Hepatic stellate cell (primary cell): ENCODE data around the gene ALG12.
"Not testable (repeated sequence)": the region's sequence is repeated elsewhere in the genome, so short reads cannot be mapped to it uniquely, and the experiment has no call there.

Experiments
- DNase-seq: peaks from one replicate; pipeline ENCODE4 v3.0.0; 2011; ENCODE audit warnings: low spot score

The ALG12 gene

DNA sequence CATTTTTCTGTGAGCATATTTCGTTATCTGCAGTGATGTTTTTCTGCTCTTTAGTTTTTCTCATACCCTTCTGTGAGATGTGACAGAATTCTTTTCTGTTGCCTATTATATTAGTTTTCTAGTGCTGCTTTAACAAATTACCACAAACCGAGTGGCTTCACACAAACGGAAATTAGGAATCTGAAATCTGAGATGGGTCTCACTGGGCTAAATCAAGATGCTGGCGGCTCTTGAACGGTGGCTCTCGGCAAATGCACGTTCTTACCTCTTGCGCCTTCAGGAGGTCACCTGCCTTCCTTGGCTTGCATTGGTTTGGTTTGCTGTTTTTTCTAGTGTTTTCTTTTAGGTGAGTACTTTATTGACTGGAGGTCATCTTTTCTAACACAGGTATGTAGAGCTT is 51.6 kb downstream of the ALG12 start:
- no peak for DNase-seq

DNA sequence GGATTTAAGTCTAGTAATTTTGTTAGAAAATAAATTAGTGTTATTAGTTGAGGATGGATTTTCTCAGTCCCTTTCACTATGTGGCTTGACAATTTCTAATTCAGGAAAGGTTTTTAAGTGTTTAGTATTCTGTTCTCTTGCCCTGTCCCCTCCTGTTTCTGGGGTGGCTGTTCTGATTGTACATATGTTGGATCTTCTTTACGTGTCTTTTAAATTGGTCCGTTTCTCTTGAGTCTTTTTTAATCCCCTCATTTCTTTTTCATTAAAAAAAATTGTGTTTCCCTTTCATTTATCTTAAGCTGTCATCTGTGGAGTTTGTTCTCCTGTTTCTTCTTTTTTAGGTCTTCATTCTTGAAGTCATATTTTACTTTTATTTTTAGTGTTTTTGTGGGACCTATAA is 52.1 kb downstream of the ALG12 start:
- no peak for DNase-seq

DNA sequence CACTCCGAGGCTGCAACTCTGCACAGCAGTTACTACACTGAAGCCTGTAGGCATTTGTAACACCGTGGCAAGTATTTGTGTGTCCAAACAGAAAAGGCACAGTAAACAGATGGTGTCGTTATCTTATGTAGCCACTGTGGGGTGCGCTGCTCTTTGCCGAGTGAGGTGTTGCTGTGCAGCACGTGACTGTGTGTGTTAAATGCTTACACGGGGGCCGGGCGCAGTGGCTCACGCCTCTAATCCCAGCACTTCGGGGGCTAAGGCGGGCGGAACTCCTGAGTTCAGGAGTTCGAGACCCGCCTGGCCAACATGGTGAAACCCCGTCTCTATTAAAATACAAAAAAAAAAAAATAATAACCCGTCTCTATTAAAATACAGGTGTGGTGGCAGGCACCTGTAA is 53.1 kb downstream of the ALG12 start:
- no peak for DNase-seq

DNA sequence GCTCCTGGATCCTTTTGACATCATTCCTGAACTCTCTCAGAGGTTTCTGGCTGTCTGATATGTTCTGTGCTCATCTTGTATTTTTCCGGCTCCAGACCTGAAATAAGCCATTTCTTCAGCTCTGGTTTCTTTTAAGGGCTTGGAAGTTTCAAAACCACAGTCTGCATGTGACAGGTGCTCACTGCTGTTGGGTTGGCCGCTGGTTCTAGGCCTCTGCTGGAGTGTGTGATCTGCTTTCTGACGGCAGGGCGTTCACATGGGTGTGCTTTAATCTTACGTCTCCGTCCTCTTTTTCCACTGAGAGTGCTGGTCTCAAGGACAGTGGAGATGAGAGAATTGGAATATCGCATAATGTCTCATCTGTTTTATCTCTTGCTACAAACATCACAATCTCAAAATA is 54.3 kb downstream of the ALG12 start:
- no peak for DNase-seq

DNA sequence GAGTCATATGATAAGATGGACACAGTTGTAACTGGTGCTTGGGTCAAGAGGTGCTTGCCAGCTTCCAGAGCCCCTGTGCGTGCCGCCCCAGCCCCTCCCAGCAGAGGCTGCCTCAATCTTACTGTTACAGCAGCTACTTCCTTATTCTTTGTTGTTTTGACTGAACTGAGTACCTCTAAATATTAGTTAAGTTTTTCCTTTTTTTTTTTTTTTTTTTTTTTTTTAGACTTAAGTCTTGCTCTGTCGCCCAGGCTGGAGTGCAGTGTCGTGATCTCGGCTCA is 55.8 kb downstream of the ALG12 start:
- DNase-seq, result no peak

DNA sequence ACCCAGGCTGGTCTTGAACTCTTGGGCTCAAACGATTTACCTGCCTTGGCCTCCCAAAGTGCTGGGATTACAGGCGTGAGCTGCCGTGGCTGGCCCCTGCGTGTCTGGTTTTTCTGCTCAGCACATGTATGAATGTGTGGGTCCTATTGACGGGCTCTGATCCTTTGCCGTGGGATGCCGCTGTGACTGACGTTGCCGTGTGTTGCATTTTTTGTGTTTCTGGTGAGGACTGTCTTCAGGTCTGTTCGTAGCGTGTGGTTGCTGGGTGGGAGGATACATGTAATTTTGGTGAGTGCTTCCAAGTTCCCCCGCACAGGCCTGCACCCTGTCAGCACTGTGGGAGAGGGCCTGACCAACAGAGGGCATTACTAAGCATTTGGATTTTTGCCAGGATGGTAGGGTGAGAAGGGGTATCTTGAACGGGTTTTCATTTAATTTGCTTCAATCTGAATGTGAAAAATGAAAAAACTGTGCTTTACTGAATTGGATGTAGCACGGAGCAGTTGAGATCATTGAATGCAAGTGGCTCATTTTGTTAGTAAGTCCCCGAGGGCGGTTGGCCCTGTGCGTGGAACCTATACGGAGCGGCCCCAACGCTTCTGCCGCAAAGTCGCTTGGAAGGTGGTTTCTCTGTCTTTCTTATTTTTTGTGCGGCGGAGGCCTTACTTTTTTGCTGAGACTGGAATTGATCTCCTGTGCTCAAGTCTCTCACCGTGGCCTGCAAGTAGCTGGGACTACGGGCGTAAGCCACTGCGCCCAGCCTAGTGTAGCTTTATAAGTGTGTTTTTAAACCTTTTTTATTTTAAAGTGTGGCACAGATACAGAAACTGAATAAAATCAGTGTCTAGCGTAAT is 56.4 kb downstream of the ALG12 start:
- DNase-seq, result no peak

DNA sequence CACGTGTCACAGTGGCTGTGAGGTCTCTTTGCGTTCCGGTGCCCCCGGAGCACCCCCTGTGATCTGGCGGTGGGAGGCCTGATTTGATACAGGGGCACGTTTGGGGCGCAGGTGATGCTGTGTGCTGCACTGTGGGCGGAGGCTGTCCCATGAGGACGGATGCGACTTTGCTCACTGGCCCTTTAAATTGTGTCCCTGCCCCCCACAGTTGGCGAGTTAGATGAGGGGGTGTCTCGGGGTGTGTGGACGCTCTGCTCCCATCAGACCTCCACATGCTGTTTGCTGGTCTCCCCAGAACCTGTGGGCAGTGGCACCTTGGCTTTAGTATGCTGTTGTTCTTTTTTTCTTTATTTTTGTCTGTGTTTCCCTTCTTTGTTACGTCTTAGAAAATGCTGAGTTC is 59.4 kb downstream of the ALG12 start:
- no peak for DNase-seq

DNA sequence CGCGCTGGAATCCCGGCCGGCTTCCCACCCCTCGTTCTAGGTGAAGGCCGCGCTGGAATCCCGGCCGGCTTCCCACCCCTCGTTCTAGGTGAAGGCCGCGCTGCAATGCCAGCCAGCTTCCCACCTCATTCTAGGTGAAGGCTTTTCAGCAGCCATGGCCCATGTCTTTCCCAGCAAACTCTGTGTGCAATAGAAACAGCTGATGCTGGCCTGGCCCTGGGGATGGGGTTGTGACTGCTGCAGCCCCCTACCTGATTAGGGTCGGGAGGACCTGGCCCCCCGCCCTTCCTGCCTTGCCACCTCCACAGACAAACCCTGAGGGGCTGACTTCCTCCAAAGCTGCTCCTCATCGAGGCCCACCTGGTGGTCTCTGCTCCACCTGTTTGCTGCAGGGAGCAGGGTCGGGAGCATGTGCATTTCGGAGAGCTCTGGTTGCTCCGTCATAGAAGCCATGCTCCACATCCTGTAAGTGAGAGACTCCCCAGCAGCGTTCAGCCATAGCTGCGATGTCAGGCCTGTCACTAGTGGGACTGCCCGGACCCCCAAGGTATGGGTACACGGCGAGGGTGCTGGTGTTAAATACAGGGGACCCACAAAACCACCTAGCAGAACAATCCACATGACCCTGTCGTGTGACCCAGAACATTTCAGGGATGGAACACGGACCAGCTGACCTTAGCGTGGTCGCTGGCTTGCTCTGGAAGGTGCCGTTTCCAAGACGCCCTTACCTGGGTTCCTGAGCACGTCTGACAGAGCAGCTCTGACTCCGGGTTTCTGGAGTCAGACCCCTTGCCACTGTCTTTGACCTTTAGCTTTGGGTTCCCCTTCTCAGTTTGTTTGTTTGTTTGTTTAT is 61.2 kb downstream of the ALG12 start:
- DNase-seq, result no peak

DNA sequence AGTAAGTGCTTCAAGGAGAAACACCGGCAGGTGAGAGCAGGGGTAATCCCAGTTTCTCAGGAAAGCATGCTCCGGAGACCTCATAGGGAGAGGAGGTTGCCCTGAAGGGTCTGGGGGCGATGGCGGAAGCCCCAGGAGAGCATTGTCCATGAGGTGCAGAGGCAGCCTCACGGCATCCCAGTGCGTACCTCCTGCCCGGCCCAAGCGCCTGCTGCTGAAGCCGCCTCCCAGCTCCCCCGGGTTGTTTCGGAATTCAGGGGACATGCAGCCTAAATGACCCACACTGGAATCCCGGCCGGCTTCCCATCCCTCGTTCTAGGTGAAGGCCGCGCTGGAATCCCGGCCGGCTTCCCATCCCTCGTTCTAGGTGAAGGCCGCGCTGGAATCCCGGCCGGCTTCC is 61.9 kb downstream of the ALG12 start:
- no peak for DNase-seq

DNA sequence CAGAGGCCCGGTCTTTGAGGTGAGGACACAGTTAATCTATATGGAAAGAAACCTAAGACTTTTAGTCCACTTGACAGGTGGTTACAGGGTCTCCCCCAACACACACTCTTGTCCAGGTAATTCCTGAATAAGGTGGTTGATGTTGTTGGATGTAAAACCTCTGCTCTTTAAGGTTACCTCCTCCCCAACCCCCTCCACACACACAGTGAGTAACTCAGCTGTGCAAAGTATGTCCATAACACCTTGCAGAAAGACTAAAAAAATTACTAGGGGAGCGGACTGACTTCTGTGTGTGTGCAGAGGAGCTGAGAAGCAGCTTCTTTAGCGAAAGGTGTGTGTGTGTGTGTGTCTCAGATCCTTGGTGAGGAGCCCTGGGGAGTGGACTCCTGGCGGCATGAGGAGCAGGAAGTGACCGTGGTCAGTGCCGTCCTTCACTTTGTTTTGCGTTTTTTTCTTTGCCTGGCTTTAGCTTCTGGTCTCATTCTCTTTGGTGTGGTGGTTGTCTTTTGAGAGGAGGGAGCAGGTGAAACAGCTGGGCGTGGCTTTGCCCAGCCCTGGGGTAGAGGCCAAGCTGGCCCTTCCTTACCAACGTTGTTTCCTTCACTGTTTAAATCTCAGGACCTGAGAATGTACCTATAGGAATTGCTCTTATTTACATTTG is 62.9 kb downstream of the ALG12 start:
- DNase-seq, result no peak

DNA sequence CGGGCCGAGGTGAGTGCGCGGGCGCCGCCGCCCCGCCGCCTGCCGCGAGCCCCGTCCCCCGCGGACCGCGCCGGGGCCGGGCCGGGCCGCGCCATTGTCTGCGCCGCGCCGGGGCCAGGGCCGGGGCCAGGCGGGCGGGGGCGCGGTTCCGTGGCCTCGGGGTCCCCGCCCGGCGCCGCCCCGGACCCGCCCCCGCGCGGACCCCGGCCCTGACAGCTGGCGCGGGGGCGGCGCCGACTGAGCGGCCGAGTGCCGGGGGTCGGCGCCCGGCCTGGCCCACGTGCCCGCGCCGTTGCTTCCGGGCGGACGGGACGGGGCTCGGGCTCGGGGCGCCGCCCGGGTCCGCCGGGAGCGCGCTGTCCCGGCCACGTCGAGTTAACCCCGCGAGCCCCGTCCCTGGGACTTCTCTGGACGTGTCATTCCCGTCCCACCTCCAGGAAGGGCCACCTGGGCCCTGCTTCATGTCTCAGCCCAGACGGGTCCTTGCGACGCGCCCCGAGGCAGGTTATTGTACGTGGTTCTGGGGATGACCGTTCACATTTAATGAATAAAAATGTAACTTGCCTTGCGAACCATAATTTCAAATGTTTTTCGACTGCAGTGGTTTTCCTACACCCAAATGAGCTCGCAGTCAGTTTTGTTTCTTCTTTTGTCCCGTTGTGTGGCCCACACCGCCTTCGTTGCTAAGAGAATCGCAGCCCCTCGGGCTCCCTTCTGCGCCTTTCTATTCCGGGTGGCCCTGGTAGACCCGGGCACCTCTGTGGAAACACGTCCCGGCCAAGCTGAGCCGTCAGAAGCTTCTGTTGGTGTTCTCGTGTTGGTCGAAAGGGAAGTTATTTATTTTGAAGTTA is 64.0 kb downstream of the ALG12 start:
- DNase-seq, result no peak

DNA sequence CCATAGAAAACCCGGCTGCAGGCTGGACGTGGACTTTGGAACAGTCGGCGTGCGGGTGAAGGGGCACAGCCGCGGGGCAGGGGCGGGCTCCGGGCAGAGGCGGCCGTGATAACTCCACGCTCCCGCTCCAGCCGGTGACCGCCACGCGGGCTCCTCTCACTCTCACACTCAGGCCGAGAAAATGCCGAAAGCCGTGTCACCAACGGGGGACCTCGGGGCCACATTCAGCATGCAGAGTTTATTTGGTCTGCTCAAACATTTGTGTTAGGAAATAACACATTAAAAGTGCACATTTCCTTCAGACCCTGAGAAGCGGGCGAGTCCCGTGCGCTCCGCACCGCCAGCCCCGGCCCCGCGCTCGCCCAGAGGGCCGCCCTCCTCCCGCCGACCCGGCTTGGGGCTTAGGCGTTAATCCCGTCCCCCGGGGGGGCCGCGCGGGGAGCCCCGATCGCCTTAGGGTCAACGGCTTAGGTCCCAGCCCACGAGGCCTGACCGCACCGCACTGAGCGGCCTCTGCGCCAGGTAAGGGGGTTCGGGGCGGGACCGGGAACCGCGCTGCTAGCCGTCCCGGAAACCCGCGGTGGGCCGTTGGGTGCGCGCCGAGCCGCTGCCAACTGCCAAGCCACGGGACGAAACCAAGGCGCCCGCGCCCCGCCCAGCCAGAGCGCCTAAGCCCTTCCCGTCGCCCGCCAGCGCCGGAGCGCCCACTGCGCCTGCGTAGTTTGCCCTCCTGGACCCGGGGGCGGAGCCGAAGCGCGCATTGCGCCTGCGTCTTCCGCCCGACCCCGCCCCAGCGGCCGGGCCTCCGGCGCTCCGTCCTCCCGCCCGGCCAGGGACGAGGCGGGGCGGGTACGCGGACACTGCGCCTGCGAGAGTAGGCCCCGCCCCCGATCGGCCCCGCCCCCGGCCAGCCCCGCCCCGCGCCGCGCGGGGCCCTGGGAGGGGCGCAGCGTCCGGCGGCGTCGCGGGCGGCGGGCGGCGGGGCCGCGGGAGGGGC is 65.0 kb downstream of the ALG12 start, which contains the start of gene ZBED4:
ZBED4 (plus strand) TSS at position 947 of the 997 bp plus-strand sequence. CDS start 29,819 bp downstream, outside the sequence.
- peak; percentile 99 for DNase-seq

DNA sequence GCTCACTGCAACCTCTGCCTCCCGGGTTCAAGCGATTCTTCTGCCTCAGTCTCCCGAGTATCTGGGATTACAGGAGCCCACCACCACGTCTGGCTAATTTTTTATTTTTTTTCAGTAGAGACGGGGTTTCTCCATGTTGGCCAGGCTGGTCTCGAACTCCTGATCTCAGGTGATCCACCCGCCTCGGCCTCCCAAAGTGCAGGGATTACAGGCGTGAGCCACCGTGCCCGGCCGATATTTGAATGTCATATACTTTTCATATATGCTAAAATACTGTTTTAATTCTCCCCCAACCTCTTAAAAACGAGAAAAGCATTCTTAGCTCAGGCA is 65.7 kb downstream of the ALG12 start:
- DNase-seq, result not testable (repeated sequence)

DNA sequence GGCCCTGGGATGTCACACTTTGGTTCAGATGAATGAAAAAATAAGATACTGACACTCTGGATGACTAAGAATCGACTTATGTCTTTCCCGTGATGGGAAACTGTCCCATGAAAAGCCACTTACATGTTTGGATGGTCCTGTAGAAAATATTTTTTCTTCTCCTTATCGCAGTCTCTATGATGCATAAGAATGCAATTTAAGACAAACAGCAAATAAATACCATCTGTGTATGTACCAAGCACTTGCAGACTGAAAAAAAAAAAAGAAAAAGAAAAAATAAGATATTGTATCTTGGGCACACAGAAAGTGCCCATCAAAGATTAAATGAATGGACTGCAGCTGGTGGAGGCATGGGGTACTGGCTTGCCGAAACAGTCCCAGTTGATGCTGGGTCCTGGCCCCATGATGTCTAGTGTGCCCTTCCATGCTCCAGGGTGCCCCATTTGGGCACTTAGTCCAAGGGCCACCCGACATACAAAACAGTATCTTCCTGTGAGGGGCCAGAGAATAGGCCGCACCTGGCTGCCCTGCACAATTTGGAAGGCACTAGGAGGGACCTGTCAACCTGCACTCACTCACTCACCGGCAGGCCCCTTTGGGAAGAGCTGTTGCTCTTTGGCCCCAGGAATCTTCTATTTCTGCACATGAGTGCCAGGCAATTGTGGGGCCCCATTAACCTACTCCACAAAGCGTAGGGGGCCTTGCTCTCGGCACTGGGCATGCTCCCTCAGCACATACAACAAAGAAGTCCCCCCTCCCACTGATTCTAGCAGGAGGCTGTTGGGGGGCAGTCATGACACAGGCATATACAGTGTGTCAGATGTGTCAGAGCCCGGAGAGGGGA is 67.1 kb downstream of the ALG12 start:
- no peak for DNase-seq
